NCI-H82 (cell line): ENCODE results near the gene SEMA6C.
"Not testable (repeated sequence)": the region's sequence is repeated elsewhere in the genome, so short reads cannot be mapped to it uniquely, and the experiment has no call there.

Experiments
- DNase-seq: peaks from one replicate; lab custom pipeline; 2025; lab: John Stamatoyannopoulos, UW

The SEMA6C gene

DNA sequence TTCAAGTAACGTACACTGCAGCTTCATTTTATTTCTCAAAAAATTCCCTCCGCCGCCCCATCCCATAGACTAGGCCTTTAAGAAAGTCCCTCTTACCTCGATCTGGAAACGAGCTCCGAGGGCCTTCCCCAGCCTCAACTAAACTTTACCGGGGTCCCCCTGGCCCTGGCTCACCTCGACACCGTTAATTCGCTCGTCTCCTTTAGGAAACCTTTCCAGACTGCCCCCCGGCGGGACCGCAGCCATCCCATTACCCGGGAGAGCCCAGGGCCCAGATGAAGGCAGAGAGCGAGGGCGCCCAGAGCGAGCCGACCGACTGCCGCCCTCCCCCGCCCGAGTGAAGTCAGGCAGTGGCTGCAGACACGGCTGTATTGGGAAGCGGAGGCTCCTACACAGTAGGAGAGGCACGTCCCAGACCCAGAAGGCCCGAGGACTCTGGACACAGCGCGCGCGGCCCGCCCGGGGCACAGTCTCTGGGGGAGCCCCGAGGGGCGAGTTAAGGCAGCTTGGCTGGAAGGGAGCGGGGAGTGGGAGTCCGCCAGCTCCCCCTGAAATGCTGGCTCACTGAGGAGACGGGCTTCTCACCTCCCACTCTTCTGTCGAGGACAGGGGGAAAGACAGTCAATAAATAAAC, 14.6 kb downstream of the SEMA6C start:
- no peak for DNase-seq

DNA sequence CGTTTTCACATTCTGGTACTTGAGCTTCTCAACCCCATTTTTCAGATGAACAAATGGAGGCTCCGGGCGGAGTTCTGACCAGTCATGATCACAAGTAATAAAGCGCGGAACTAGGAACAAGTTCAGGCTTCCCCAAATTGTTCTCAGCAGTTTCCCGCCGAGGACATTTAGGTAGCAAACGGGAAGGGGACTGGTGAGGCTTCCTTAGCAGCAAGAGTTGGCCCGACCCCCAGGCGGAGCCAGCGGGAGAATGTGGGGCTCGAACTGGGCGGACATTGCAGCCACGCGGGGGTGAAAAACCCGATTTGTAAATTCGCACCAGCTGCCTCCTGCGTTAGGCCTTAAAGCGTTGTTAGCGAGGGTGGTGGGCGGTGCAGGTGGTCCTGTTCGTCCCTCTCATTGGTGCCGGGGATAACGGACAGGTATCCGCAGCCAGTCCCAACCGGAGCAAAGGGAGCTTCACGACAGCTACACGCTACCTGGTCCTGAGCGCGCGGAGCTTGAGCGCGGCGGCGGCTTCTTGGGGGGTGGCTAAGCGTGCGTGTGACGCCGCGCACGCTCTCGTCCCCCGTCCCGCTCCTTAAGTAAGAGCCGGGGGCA, 15.3 kb downstream of the SEMA6C start:
- peak; percentile 73 for DNase-seq

DNA sequence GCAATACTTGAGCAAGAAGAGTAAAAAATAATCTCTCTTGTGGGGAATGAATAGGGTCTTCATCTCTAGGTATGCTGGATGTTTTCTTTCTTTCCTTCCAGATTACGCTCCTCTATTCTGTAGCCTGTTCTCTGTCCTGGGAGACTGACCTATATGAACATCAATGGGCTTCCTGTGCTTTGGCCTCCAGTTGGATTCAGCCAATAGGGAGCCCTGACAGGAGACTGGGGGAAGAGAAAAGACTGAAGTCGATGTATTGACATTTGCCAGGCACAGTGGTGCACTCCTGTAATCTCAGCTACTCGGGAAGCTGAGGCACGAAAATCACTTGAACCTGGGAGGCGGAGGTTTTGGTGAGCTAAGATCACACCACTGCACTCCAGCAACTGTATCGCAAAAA, 17.6 kb downstream of the SEMA6C start:
- no peak for DNase-seq

DNA sequence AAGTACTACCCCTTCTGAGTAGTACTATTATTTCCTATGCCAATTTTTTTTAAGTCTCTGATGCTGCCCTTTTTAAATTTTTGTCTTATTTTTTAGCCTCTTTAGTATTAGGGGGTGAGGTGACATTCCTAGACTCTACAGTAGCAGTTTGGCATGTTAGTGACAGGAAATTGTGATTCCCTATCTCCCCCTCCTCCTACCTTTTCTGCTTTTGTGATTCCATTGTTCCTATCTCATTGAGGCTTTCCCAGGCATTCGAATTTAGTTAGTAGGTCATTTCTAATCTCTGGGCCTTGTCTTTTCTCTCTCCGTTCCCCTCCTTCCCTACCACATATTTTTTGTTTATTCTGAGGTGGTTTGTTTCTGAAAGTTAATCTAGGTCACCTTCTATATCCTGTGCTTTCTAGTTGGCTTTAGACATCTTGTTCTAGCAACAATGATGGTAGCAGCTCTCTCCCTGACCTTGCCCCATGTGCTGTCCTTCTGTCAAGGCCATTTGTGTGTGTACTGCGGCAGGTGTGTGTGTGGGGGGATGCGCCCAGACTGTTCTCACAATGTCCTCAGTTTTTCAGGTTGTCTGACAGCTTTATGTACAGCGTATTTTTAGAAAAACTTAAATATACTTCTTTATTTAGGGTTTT, 21.5 kb downstream of the SEMA6C start:
- no peak for DNase-seq

DNA sequence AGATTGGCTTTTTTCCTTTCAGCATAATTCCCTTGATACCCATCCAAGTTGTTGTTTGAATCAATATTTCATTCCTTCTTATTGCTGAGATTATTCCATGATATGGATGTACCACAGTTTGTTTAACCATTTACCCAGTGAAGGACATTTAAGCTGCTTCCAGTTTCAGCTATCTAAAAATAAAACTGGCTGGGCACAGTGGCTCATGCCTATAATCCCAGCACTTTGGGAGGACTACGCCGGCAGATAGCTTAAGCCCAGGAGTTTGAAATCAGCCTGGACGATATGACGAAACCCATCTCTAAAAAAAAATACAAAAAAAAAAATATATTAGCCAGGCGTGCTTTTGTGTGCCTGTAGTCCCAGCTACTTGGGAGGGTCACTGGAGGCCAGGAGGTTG, 32.6 kb downstream of the SEMA6C start:
- DNase-seq = no peak

DNA sequence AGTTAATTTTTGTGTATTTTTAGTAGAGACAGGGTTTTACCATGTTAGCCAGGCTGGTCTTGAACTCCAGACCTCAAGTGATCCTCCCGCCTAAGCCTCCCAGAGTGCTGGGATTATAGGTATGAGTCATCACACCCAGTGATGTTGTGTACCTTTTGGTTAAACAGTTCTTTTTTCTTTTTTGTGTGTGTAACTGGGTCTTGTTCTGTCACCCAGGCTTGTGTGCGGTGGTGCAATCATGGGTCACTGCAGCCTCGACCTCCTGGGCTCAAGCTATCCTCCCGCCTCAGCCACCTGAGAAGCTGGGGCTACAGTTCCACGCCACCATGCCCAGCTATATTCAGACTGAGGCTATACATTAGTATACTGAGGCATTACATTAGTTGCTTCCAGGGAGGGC, 38.1 kb downstream of the SEMA6C start:
- no peak for DNase-seq

DNA sequence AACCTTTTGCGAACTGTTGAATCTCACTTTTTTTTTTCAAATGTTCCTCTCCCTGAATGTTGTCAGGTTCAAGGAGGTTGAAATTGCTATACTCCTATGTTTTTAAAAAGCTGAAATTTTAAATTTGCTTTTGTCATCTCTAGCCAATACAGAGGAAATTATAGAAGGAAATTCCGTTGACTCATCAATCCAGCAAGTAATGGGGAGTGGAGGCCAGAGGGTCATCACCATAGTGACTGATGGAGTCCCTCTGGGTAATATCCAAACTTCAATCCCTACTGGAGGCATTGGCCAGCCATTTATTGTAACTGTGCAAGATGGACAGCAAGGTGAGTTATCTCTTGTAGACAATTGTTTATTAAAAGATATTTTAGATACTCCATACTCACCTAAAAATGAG, 39.5 kb downstream of the SEMA6C start:
- no peak for DNase-seq

DNA sequence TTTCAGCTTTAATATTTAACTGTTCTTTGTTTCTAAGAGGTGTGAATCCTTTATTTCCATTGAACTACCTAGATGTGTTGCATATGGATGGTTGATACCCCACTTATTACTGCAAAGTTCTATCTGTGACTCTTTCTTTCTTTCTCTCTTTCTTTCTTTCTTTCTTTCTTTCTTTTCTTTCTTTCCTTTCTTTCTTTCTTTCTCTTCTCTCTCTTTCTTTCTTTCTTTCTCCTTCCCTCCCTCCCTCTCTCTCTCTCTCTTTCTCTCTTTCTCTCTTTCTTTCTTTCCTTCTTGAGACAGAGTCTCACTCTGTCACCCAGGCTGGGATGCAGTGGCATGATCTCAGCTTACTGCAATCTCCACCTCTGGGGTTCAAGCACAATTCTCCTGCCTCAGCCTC, 41.8 kb downstream of the SEMA6C start:
- no peak for DNase-seq

DNA sequence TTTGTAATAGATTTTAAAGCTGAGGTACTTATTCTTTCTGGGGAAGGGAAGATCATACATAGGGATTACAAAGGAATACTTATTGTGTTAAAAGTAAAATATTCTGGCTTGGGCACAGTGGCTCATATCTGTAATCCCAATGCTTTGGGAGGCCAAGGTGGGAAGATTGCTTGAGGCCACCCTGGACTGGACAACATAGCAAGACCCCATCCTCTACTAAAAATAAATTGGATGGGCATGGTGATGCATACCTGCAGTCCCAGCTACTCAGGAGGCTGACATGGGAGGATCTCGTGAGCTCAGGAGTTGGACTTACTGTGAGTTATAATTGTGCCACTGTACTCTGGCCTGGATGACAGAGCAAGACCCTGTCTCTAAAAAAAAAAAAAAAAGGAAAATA, 48.3 kb downstream of the SEMA6C start:
- DNase-seq = no peak

DNA sequence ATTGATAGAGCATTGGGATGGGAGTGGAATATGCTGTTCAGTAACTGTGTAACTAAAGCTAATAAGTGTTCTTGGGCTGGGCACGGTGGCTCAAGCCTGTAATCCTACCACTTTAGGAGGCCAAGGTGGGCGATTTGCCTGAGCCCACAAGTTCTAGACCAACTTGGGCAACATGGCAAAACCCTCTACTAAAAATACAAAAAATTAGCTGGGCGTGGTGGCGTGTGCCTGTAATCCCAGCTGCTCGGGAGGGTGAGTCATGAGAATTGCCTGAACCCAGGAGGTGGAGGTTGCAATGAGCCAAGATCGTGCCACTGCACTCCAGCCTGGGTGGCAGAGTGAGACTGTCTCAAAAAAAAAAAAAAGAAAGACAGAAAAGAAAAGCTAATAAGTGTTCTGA, 49.0 kb downstream of the SEMA6C start:
- not testable (repeated sequence) for DNase-seq

DNA sequence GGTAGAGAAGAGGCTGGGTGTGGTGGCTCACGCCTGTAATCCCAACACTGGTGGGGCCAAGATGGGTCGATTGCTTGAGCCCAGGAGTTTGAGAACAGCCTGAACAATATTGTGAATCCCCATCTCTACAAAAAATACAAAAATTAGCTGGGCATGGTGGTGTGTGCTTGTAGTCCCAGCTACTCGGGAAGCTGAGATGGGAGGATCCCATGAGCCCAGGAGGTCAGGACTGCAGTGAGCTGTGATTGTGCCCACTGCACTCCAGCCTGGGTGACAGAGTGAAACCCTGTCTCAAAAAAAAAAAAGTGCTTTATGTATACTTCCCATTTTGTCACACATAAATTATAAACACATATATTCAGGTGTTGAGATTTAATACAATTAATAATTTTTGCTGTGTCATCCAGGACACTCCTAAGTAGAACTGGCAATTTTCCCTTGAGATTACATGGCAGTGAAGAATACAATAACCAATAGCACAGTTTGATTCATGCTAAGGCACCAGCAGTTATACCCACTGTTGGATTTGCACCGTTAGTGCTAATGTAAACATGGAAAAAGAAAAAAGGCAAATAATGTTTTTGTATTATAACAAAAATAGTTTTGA, 60.4 kb downstream of the SEMA6C start:
- DNase-seq = no peak
